Epithelial cell of proximal tubule (primary cell): ENCODE results near the gene CACNA1S. TPM values are rescaled to one million over a fixed set of nuclear protein-coding genes. Genes with fewer than 3 reads are reported as not detected.
A peak's percentile ranks its signal among the peaks of the same experiment; 100 is the strongest.

Source experiments
- DNase-seq: peaks from one replicate; pipeline ENCODE4 v3.0.0-alpha.2; 2011; ENCODE audit warnings: low read depth
- H3K4me3 ChIP-seq: 2 replicates; pipeline ENCODE4 v1.5.1; 2011; ENCODE audit warnings: low read depth, mild to moderate bottlenecking, low read length
- CTCF ChIP-seq: conservative IDR thresholded peaks from 2 replicates; pipeline ENCODE4 v1.5.1; 2012; ENCODE audit warnings: low read depth, mild to moderate bottlenecking, low read length
- total RNA-seq: library from RNA; depleted of rRNA; stranded (reverse); fragments of >200 nt; gene quantifications from 2 replicates; pipeline ENCODE4 v1.2.3, GENCODE V29; 2015

The CACNA1S gene
- total RNA-seq, 1 donor from 2014 or later: not detected

GRCh38 chr1:201126832-201127754 lies 14.9 kb upstream of the CACNA1S start, which contains the start of gene ASCL5:
ASCL5 (minus strand) TSS chr1:201127184; CDS start chr1:201115372, 11,812 bp downstream.
- H3K4me3 ChIP-seq: no peak within 1 kb of the TSS
- no peak for DNase-seq
- TF ChIP-seq CTCF: peak; percentile 56

GRCh38 chr1:201126463-201126831 lies 14.2 kb upstream of the CACNA1S start:
- no peak for TF ChIP-seq CTCF
- no peak for DNase-seq
- no peak overlapping the region for H3K4me3 ChIP-seq

- no peak for DNase-seq
- TF ChIP-seq CTCF: no peak
- no peak overlapping the region for H3K4me3 ChIP-seq
These were observed 13.6 kb upstream of the CACNA1S start for GRCh38 chr1:201125800-201126199.

- no peak for DNase-seq
- no peak for TF ChIP-seq CTCF
- H3K4me3 ChIP-seq: no peak overlapping the region
These were observed 12.8 kb upstream of the CACNA1S start for GRCh38 chr1:201125019-201125418.

- no peak for DNase-seq
These were observed 11.6 kb upstream of the CACNA1S start for GRCh38 chr1:201123866-201124265.

GRCh38 chr1:201122321-201122957 lies 10.2 kb upstream of the CACNA1S start:
- no peak for DNase-seq
- H3K4me3 ChIP-seq: no peak overlapping the region
- TF ChIP-seq CTCF: no peak

More at GRCh38 chr1:201123866-201124265, 11.6 kb upstream of the CACNA1S start:
- no peak for TF ChIP-seq CTCF
- no peak overlapping the region for H3K4me3 ChIP-seq
